Right renal pelvis (tissue), 4 donors: Measurements from ENCODE around the gene CDKN1B. TPM values are rescaled to one million over a fixed set of nuclear protein-coding genes. Genes with fewer than 3 reads are reported as not detected.

Experiments used
- DNase-seq, 4 donors: peaks; one replicate each; pipeline ENCODE4 v3.0.0-alpha.2; 2013; ENCODE audit warnings: low read depth in 4 of 4, low spot score in 3 of 4, missing footprints in 1 of 4
- polyA plus RNA-seq, 4 donors: library from polyadenylated mRNA; unstranded; fragments of 120-200 nt; gene quantifications; one replicate each; pipeline ENCODE4 v1.2.1, GENCODE V29; 2013; ENCODE audit not compliant: insufficient read length in 4 of 4

CDKN1B gene
- polyA plus RNA-seq, 4 donors = 69.3 to 83.4 (median 71.6) TPM

DNA sequence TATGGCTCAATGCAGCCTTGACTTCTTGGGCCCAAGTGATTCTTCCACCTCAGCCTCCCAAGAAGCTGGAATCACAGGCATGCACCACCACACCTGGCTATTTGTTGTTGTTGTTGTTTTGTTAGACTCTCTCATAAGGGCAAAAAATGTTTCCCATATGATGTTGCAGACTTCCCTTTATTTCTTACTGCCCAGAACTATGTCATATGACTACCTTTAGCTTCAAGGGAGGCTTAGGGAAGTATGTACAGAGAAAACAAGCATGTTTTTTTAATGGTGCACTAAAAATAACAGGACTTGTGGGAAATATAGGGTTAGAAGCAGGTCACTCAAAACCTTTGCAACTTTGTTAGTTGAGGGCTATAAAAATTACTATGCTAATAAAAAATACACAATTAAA is 16.9 kb upstream of the CDKN1B start:
- no peak for DNase-seq

- DNase-seq = no peak
Observed at GRCh38 chr12:12701457-12701856, 15.7 kb upstream of the CDKN1B start.

DNA sequence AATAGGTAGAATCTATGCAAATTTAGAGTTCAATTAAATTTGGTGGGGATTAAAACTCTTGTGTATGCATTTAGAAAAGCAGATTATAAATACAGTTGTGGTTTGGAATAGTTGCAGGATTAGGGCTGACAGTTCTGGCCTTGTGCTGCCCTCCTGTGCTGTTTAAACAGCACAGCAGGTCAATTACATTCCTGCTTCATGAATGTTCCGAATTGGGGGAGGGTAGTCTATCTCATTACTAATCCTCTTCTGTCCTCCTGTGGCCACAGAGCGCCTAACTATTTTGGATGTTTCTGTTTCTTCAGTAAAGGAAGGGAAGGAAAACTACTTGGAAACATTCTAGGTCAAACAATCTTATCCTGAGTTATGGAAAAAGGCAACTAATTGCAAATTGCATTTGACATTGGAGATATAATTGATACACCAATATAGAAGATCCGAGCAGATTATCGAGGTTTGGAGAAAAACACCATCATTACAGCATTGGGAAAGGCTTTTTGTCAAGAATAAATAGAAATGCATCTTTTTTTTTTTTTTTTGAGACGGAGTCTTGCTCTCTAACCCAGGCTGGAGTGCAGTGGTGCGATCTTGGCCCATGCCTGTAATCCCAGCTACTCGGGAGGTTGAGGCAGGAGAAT is 12.5 kb upstream of the CDKN1B start:
- DNase-seq = peak in 1 of 4 donors; percentile 82

DNA sequence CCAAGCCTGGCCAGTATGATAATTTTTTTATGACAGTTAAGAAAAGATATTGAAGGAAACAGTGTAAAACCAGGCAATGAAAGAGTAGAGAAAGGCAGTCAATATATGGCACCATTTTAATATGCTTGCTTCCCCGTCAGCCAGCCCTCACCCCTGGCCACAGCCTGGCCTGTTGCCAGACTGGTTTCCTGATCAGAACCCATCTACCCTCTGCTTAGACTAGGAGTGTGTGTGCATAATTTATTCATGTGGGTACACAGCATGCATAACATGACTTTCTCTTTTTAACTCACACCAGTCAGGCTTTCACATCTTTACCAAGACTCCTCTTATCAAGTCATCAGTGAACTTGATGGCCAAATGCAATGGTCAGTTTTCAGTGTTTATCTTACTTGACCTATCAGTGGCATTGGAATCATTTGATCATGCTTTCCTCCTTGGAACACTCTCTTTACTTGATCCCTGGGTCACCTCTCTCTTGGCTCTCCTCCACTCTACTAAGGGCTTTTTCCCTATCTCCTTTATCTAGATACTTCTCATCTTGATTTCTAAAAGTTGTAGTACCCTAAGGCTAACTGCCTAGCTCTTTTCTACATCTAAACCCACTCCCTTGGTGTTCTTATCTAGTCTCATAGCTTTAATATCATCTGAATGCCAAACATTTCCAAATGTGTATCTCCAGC is 11.2 kb upstream of the CDKN1B start:
- no peak for DNase-seq

DNA sequence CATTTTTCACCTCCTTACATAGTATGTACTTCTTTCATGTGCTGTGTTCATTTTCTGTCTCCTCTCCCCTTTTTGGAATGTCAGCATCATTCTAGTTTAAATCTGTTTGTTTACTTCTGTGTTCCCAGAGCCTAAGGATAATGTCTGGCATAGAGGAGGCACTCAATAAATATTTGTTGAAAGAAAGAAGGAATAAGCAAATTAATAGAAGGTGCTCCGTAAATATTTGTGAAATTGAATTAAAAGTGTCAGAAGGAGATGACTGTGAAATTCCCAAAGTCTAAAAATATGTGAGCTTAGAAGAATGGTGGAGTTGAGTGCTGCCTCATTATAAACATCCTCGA is 3.3 kb upstream of the CDKN1B start:
- DNase-seq = no peak

DNA sequence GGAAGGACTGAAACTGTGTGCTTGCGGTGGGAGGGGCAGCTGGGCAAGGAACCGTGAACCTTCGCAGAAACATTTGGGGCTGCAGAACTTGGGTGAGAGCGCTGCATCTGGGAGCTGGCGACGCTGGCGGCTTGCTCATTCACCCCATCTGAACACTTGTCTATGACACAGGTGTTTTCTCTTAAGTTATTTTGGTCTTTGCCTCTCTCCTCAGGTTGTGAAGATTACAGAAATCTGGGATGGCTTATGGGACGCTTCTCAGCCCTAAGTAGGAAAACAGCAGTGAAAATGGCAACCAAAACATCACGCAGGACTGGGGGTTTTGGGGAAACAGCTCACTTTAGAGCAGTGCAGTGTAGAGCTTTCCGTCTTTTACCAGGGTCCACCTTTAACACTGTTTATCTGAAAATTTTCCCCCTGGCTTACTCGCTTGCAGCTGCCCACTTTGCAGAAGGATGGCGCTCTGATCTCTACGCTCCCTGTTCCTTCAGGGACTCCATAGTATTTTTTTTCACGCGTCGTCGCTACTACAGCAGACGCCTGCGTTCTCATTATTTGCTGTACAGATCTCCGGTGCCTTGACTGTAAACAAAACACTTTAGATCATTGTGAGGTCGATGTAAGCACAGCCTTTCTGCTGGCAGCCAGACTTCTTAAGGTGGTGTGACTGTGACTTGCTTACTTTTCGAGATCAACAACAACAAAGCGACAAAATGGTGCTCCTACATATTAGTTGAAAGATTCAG is 2.7 kb upstream of the CDKN1B start:
- DNase-seq = no peak

DNA sequence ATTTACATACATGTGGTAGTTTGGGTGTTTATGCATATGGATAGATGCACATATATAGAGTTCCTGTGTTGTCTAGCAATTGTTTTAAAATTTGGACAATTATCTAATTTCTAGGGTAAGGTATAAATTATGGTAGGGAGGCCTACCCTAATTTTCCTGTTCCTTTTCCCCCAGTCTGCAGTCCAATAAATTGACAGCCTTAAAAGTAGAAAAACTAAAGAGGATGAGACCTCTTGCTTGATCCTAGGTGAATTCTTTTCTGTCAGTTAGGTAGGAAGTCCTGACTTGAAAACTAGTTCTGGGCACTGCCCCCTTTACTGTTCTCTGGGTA is 2.1 kb upstream of the CDKN1B start:
- no peak for DNase-seq

DNA sequence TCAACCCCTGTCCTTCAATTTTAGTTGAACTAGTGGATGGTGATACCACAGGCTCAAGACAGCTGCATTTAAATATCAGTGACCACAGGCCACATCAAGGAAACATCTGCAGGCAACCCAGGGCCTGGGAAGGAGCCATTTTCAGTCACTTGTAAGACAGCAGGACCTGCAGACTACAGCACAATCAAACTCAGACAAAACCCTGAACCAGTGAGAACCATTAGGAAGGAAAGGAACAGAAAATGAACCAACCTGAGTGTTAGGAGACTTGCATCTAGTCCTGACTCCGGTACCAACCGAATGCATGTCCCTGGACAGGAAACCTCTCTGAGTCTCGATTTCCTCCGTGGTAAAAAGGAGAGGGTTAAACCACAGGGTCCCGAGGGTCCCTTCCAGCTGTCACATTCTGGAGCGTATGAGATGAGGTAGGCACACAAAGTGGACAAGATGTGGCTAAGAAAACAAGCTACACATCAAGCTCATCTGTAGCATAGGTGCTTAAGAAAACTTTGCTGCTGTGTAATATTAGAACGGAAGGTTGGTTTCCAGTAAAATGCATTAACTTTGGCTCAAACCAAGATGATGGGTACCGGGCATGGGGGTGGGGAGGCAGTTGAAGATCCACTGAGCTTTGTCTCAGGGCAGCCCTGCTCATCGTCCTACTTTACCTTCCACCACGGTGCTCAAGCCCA is 1.6 kb upstream of the CDKN1B start:
- no peak for DNase-seq

GRCh38 chr12:12716151-12716792 is 896 bp upstream of the CDKN1B start:
- DNase-seq = no peak

DNA sequence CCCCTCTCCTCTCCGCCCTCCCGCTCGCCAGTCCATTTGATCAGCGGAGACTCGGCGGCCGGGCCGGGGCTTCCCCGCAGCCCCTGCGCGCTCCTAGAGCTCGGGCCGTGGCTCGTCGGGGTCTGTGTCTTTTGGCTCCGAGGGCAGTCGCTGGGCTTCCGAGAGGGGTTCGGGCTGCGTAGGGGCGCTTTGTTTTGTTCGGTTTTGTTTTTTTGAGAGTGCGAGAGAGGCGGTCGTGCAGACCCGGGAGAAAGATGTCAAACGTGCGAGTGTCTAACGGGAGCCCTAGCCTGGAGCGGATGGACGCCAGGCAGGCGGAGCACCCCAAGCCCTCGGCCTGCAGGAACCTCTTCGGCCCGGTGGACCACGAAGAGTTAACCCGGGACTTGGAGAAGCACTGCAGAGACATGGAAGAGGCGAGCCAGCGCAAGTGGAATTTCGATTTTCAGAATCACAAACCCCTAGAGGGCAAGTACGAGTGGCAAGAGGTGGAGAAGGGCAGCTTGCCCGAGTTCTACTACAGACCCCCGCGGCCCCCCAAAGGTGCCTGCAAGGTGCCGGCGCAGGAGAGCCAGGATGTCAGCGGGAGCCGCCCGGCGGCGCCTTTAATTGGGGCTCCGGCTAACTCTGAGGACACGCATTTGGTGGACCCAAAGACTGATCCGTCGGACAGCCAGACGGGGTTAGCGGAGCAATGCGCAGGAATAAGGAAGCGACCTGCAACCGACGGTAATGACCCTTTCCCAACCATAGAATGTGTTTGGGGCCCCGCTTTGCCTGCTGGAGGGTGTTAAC is 615 bp downstream of the CDKN1B start:
- DNase-seq = no peak

DNA sequence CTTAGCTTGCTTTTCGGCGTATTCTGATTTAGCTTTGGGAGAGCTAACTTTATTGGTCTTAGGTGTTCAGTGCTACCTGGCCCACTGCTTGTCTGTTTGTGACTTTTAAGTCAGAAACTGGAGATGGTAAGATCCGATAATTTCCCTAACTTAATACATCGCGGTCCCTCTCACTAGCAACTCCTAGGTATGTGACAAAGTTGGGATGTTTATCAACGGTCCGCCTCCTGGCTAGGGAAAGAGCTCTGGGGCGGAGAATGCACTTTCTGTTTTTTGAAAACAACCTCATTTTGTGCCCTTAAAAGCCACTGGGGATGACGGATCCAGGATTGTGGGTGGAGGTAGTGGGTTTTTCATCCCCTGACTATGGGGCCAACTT is 1.2 kb downstream of the CDKN1B start:
- no peak for DNase-seq

DNA sequence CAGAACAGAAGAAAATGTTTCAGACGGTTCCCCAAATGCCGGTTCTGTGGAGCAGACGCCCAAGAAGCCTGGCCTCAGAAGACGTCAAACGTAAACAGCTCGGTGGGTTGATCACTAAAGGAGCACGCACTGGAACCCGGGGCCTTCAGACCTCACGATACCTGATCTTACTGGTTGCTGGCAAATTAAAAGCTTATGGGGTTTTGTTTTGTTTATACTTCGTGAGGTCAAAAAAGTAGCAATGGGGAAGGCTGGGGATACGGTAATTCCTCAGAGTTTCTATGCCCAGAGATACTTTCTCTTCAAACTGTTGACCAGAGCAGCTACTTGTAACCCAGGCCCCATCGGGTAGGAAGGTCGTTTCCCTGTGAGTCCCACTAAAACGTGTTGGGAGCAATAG is 1.7 kb downstream of the CDKN1B start:
- DNase-seq = no peak

GRCh38 chr12:12719496-12719895 is 2.3 kb downstream of the CDKN1B start:
- no peak for DNase-seq

- no peak for DNase-seq
Observed at GRCh38 chr12:12720052-12720451, 2.9 kb downstream of the CDKN1B start.

DNA sequence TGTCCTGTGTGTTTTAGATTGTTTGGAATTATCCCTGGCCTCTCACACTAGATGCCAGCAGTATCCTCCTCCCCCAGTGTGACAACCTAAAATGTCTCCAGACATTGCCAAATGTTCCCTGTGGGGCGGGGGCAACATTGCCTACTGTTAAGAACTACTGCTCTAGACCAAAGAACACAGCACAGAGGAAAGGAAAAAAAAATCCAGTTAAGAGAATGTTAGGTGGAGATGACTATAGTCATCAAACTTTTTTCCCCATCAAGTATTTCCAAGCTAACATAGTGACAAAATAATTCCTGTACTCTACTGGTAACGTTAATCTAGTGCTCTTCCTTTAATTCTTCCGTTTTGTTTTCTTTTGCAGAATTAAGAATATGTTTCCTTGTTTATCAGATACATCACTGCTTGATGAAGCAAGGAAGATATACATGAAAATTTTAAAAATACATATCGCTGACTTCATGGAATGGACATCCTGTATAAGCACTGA is 3.5 kb downstream of the CDKN1B start:
- no peak for DNase-seq

- DNase-seq = no peak
Observed at GRCh38 chr12:12721176-12721751, 4.1 kb downstream of the CDKN1B start.

GRCh38 chr12:12721814-12722434 is 4.8 kb downstream of the CDKN1B start:
- no peak for DNase-seq

- DNase-seq = no peak
Observed at GRCh38 chr12:12722435-12723148, 5.4 kb downstream of the CDKN1B start.
